Psoas muscle (tissue), 7 donors: Measurements from ENCODE around the gene SPDL1. TPM values are rescaled to one million over a fixed set of nuclear protein-coding genes. Genes with fewer than 3 reads are reported as not detected.

Experiments
- polyA plus RNA-seq, 3 donors: library from polyadenylated mRNA; stranded (reverse); fragments of 200-250 nt; gene quantifications; one replicate each; pipeline ENCODE4 v1.2.3, GENCODE V29; 2013
- total RNA-seq, 4 donors: library from RNA; stranded (reverse); fragmentation: NEBNext Ultra II Directional in 2 of 4; extraction: Animal tissue kit (Norgen Biotek cat#: 25700) in 2 of 4; gene quantifications; one replicate each; pipeline versions ENCODE4 v1.2.1 to v1.2.4, GENCODE V29; 2021 to 2023
- donor health status: healthy with polysubstance abuse.
- donor health status: DM: no; HTN: no; CAD: no; lungs with moderate emphysema.
- donor health status: Bipolar disorder and iron deficiency.
- donor health status: healthy.
- donor health status: DM: no; HTN: no; CAD: no.
- donor health status: DM: no; HTN: no; CAD: no.
- donor health status: DM: yes; HTN: yes; CAD: no.

Gene SPDL1
- total and polyA plus RNA-seq, 7 donors, result 1.7 to 6.3 (median 2.8) TPM

Other genes with a start within 250 kb of the SPDL1 start
- gene DOCK2, start 53.5 kb downstream of the SPDL1 start, total RNA-seq, result 1 to 10 TPM; 3.5 to 4.4 (median 4.0) TPM
- under 1 TPM; 0.37 to 0.67 (median 0.55) TPM for gene DOCK2, start 53.5 kb downstream of the SPDL1 start, polyA plus RNA-seq